ENCODE measurements around the gene VPS37B. TPM values are rescaled to one million over a fixed set of nuclear protein-coding genes. Genes with fewer than 3 reads are reported as not detected.

The VPS37B gene
- total RNA-seq, 1 donor from 2014 or later: 73.4 TPM

DNA sequence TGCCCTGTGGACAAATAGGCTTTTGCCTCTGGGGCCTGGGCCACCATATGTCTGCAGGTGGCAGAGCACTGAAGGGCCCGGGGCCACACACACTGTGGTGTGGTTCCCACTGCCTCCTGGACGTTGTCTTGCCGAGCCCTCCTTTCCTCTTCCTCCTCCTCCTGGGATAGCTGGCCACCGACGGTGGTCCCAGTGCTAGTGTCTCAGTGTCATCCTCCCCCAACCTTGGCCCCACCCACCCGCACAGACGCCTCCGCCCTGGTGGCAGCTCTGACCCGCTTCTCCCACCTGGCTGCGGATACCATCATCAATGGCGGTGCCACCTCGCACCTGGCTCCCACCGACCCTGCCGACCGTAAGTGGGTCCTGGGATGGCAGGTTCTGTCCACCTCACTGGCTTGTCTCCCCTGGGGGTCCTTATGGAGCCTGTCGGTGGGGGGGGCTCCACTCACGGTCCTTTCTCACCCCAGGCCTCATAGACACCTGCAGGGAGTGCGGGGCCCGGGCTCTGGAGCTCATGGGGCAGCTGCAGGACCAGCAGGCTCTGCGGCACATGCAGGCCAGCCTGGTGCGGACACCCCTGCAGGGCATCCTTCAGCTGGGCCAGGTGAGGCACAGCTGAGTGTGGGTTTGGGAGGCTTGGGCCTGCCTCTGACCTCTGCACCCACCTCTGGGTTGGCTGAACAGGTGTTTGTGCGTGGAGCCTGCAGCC, 37.2 kb downstream of the VPS37B start:
- TF ChIP-seq, protein P1, sequence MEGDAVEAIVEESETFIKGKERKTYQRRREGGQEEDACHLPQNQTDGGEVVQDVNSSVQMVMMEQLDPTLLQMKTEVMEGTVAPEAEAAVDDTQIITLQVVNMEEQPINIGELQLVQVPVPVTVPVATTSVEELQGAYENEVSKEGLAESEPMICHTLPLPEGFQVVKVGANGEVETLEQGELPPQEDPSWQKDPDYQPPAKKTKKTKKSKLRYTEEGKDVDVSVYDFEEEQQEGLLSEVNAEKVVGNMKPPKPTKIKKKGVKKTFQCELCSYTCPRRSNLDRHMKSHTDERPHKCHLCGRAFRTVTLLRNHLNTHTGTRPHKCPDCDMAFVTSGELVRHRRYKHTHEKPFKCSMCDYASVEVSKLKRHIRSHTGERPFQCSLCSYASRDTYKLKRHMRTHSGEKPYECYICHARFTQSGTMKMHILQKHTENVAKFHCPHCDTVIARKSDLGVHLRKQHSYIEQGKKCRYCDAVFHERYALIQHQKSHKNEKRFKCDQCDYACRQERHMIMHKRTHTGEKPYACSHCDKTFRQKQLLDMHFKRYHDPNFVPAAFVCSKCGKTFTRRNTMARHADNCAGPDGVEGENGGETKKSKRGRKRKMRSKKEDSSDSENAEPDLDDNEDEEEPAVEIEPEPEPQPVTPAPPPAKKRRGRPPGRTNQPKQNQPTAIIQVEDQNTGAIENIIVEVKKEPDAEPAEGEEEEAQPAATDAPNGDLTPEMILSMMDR (conservative IDR thresholded peaks at IDR 0.05; ENCODE audit: low read depth, low read length): no peak

GRCh38 chr12:122858171-122858570, 37.8 kb downstream of the VPS37B start:
- H3K4me3 ChIP-seq (ENCODE audit: low read depth, low read length): no peak overlapping the region
- TF ChIP-seq, protein P1 (conservative IDR thresholded peaks at IDR 0.05; ENCODE audit: low read depth, low read length): no peak
- DNase-seq (ENCODE audit: low read depth): no peak

More for the DNA sequence above, 37.2 kb downstream of the VPS37B start:
- no peak for DNase-seq (ENCODE audit: low read depth)
- H3K4me3 ChIP-seq (ENCODE audit: low read depth, low read length): no peak overlapping the region

DNA sequence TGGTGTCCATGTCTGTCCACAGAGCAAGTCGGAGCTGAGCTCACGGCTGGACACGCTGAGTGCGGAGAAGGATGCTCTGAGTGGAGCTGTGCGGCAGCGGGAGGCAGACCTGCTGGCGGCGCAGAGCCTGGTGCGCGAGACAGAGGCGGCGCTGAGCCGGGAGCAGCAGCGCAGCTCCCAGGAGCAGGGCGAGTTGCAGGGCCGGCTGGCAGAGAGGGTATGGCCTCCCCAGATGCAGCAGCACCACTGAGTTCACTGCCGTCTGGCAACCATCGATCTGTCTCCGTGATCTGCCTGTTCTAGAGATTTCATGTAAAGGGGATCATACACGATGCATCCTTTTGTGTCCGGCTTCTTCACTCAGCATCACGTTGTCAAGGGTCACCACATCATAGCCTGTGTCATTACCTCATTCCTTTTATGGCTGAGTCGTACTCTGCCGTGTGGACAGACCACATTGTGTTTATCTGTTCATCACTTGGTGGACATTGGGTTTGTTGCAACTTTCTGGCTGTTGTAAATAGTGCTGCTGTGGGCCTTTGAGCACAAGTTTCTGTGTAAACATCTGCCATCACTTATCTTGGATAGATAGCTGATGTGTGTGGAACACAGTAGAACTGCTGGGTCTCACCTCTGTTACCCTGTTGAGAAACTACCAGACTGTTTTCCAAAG, 38.8 kb downstream of the VPS37B start:
- TF ChIP-seq, protein P1 (conservative IDR thresholded peaks at IDR 0.05; ENCODE audit: low read depth, low read length): no peak
- no peak for DNase-seq (ENCODE audit: low read depth)
- H3K4me3 ChIP-seq (ENCODE audit: low read depth, low read length): no peak overlapping the region

- H3K4me3 ChIP-seq (ENCODE audit: low read depth, low read length): no peak overlapping the region
- TF ChIP-seq, protein P1 (conservative IDR thresholded peaks at IDR 0.05; ENCODE audit: low read depth, low read length): no peak
These were observed 39.7 kb downstream of the VPS37B start for GRCh38 chr12:122855928-122856831.

DNA sequence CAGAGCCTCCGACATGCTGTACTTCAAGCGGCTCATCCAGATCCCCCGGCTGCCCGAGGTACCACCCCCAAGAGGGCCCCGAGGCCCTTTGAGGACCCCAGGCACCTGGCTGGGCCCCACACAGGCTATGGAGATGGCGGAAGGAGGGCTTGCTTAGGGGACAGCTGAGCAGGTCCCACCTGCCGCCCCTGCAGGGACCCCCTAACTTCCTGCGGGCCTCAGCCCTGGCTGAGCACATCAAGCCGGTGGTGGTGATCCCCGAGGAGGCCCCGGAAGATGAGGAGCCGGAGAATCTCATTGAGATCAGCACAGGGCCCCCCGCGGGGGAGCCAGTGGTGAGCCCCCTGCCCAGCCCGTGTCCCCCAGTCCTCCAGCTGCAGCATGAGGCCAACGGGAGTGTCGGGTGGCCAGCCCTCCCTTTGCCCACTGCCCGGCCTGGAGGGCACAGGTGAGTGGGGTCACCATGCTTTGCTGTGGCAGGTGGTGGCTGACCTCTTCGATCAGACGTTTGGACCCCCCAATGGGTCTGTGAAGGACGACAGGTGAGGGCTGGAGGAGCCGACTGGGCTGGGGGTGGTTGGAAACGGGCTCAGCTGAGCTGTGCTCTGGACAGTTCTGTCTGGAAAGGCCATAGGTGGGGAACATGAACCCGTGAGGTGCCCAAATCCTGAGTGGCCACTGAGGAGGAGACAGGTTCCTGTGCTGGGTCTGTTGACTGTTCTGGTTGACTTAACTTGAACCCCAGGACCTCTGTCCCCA, 40.7 kb downstream of the VPS37B start:
- DNase-seq (ENCODE audit: low read depth): no peak
- TF ChIP-seq, protein P1 (conservative IDR thresholded peaks at IDR 0.05; ENCODE audit: low read depth, low read length): no peak
- no peak overlapping the region for H3K4me3 ChIP-seq (ENCODE audit: low read depth, low read length)

More at GRCh38 chr12:122855928-122856831, 39.7 kb downstream of the VPS37B start:
- no peak for DNase-seq (ENCODE audit: low read depth)

GRCh38 chr12:122854554-122854953, 41.4 kb downstream of the VPS37B start:
- no peak overlapping the region for H3K4me3 ChIP-seq (ENCODE audit: low read depth, low read length)
- no peak for DNase-seq (ENCODE audit: low read depth)
- TF ChIP-seq, protein P1 (conservative IDR thresholded peaks at IDR 0.05; ENCODE audit: low read depth, low read length): no peak

Measured in epithelial cell of proximal tubule (primary cell).